Lower lobe of right lung (tissue), 2 donors: Measurements from ENCODE around the gene PADI6. TPM values are rescaled to one million over a fixed set of nuclear protein-coding genes. Genes with fewer than 3 reads are reported as not detected.

Experiments
- ATAC-seq, 2 donors: fragments of 200-7000 bp; cut with Tn5 transposase; one replicate each; pipeline ENCODE4 v1.9.1; 2020 to 2022; ENCODE audit warnings: mild to moderate bottlenecking in 2 of 2, moderate library complexity in 2 of 2
- DNase-seq: peaks from one replicate; pipeline ENCODE4 v3.0.0-alpha.2; 2020
- H3K27ac ChIP-seq: fragments of 200-600 bp; one replicate; pipeline ENCODE4 v1.8.0; 2022
- H3K27me3 ChIP-seq: fragments of 200-600 bp; one replicate; pipeline ENCODE4 v1.8.0; 2022; ENCODE audit warnings: low read depth
- H3K36me3 ChIP-seq: fragments of 200-600 bp; one replicate; pipeline ENCODE4 v1.8.0; 2022; ENCODE audit warnings: mild to moderate bottlenecking
- H3K4me1 ChIP-seq: fragments of 200-600 bp; one replicate; pipeline ENCODE4 v1.8.0; 2022
- H3K4me3 ChIP-seq: fragments of 200-600 bp; one replicate; pipeline ENCODE4 v1.8.0; 2022; ENCODE audit warnings: mild to moderate bottlenecking
- H3K9me3 ChIP-seq: fragments of 200-600 bp; one replicate; pipeline ENCODE4 v1.8.0; 2022
- intact Hi-C: fragments of 100-400 bp; cut with DNase I; formaldehyde crosslinking; loops from one replicate; pipeline ENCODE4 v1.11.0; 2022
- total RNA-seq: library from RNA; stranded (reverse); fragmentation: NEBNext Ultra II Directional; extraction: Animal tissue kit (Norgen Biotek cat#: 25700); gene quantifications from one replicate; pipeline ENCODE4 v1.2.1, GENCODE V29; 2021
- TF ChIP-seq, protein P1 (sequence below): fragments of 200-600 bp; IDR thresholded peaks from one replicate; pipeline ENCODE4 v1.8.0; 2022; ENCODE audit warnings: antibody characterized with exemption, mild to moderate bottlenecking
- donor health status: DM: no; HTN: yes; CAD: no; lungs with severe emphysema.

Gene PADI6
- total RNA-seq, 1 donor from 2014 or later, result not detected

DNA sequence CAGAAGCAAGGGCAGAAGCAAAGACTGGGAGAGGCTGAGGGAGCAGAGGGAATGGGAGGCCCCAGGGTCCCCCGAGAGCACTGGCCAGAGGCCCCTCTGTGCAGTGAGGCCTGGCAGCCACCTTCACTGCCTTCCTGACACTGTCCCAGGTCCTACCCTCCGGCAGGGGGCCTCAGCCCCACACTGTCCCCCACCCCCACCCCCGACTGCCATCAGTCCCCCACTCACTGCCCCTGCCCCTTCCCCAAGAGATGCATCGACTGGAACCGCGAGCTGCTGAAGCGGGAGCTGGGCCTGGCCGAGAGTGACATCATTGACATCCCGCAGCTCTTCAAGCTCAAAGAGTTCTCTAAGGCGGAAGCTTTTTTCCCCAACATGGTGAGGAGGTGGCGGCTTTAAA, 13.0 kb upstream of the PADI6 start:
- Histone ChIP-seq H3K36me3 (no peaks in the 10 kb centered on the region), H3K27ac (no peak overlapping the region), H3K27me3 (peaks cover 27% of the 10 kb centered on the region), H3K4me3 (no peak overlapping the region), H3K4me1 (no peaks in the 10 kb centered on the region), H3K9me3 (no peaks in the 10 kb centered on the region)
- TF ChIP-seq, protein P1, sequence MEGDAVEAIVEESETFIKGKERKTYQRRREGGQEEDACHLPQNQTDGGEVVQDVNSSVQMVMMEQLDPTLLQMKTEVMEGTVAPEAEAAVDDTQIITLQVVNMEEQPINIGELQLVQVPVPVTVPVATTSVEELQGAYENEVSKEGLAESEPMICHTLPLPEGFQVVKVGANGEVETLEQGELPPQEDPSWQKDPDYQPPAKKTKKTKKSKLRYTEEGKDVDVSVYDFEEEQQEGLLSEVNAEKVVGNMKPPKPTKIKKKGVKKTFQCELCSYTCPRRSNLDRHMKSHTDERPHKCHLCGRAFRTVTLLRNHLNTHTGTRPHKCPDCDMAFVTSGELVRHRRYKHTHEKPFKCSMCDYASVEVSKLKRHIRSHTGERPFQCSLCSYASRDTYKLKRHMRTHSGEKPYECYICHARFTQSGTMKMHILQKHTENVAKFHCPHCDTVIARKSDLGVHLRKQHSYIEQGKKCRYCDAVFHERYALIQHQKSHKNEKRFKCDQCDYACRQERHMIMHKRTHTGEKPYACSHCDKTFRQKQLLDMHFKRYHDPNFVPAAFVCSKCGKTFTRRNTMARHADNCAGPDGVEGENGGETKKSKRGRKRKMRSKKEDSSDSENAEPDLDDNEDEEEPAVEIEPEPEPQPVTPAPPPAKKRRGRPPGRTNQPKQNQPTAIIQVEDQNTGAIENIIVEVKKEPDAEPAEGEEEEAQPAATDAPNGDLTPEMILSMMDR, result no peak
- DNase-seq (no peak), ATAC-seq (no peak)
- intact Hi-C loops, result no loop called here

DNA sequence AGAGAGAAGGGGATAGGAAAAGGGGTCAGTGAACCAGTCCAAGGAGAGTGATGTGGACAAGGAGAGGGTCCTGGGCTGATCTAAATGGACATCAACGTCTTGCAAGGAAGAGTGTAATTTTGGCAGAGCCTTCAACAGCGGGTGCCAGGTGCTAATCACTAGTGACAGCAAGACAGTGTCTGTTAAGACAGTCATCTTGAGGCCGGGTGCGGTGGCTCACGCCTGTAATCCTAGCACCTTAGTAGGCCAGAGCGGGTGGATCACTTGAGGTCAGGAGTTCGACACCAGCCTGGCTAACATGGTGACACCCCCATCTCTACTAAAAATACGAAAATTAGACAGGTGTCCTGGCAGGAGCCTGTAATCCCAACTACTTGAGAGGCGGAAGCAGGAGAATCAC, 12.2 kb upstream of the PADI6 start:
- no peak overlapping the region for H3K27ac ChIP-seq
- intact Hi-C loops, result no loop called here
- no peak for DNase-seq
- no peak overlapping the region for H3K4me3 ChIP-seq
- no peaks in the 10 kb centered on the region for H3K36me3 ChIP-seq
- H3K4me1 ChIP-seq, result no peaks in the 10 kb centered on the region
- H3K9me3 ChIP-seq, result no peaks in the 10 kb centered on the region
- peaks cover 23% of the 10 kb centered on the region for H3K27me3 ChIP-seq
- TF ChIP-seq, protein P1, result no peak
- no peak for ATAC-seq

DNA sequence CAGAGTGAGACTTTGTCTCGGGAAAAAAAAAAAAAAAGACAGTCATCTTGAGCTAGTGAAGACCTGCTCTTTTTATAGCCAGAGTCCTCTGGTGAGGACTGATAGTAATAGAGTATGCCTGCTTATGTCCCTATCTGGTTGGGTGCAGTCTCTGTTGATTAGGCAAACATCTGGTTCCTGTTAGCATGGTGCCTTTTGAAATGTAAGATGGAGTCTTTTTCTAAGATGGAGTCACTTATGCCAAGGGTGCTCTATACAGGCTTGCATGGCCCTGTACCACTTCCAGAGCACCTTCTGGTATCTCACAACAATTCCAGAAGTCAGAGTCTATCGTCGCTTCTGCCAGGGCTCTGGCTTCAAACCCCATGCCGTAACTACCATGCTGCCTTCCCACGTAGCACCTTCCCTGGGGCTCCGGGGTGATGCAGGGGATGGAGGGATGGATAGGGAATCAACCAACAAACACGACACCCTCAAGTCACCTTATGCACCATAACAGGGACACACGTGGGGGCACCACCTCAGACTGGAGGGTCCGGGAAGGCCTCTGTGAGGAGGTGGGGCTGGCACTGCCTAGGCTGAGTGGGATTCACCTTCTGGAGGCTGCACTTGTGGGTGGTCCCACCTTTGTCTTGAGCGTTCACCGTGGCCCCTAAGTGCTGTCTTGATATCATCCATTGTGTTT, 11.6 kb upstream of the PADI6 start:
- H3K27me3 ChIP-seq, result peaks cover 23% of the 10 kb centered on the region

DNA sequence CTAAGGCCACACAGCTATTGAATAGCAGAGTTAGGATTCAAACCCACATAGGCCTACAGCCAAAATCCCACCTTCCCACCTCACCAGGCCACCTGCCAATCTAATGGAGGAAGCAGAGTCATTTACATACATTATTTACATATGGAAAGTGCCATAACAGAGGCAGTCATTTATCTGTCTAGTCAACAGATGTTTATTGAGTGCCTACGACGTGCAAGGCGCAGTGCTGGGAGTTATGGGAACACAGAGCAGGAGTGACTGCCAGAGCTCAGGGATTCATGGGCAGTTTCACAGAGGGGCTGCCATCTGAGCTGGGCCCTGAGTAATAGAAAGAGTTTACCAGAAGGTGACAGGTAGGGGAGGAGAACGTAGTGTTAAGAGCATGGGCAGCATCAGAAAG, 10.3 kb upstream of the PADI6 start:
- Histone ChIP-seq H3K27ac (no peak overlapping the region), H3K4me1 (no peaks in the 10 kb centered on the region), H3K27me3 (peaks cover 27% of the 10 kb centered on the region), H3K4me3 (no peak overlapping the region), H3K9me3 (no peaks in the 10 kb centered on the region), H3K36me3 (no peaks in the 10 kb centered on the region)
- intact Hi-C loops, result no loop called here
- DNase-seq, result no peak
- TF ChIP-seq, protein P1, result no peak
- no peak for ATAC-seq

More for the DNA sequence above, 11.6 kb upstream of the PADI6 start:
- DNase-seq, result no peak
- H3K9me3 ChIP-seq, result no peaks in the 10 kb centered on the region
- no peaks in the 10 kb centered on the region for H3K36me3 ChIP-seq
- H3K4me3 ChIP-seq, result no peak overlapping the region
- no peaks in the 10 kb centered on the region for H3K4me1 ChIP-seq
- H3K27ac ChIP-seq, result no peak overlapping the region
- intact Hi-C loops, result no loop called here
- TF ChIP-seq, protein P1, result no peak
- ATAC-seq, result no peak

DNA sequence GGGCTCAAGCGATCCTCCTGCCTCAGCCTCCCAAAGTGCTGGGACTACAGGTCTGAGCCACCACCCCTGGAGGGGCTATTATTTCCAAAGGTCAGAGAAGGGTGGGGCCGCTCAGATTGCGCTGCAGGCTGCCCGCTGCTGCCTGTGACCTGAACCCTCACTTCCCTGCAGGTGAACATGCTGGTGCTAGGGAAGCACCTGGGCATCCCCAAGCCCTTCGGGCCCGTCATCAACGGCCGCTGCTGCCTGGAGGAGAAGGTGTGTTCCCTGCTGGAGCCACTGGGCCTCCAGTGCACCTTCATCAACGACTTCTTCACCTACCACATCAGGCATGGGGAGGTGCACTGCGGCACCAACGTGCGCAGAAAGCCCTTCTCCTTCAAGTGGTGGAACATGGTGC, 8.6 kb upstream of the PADI6 start:
- DNase-seq (no peak), ATAC-seq (no peak)
- Histone ChIP-seq H3K27me3 (peaks cover 28% of the 10 kb centered on the region), H3K4me3 (no peak overlapping the region), H3K9me3 (no peaks in the 10 kb centered on the region), H3K4me1 (no peaks in the 10 kb centered on the region), H3K36me3 (no peaks in the 10 kb centered on the region), H3K27ac (no peak overlapping the region)
- TF ChIP-seq, protein P1, result no peak
- intact Hi-C loops, result no loop called here
